Measurements from ENCODE around the gene DYNC1LI2. TPM values are rescaled to one million over a fixed set of nuclear protein-coding genes. Genes with fewer than 3 reads are reported as not detected.

Gene DYNC1LI2
- total RNA-seq, 1 experiment from 2014 or later = 97.7 TPM

DNA sequence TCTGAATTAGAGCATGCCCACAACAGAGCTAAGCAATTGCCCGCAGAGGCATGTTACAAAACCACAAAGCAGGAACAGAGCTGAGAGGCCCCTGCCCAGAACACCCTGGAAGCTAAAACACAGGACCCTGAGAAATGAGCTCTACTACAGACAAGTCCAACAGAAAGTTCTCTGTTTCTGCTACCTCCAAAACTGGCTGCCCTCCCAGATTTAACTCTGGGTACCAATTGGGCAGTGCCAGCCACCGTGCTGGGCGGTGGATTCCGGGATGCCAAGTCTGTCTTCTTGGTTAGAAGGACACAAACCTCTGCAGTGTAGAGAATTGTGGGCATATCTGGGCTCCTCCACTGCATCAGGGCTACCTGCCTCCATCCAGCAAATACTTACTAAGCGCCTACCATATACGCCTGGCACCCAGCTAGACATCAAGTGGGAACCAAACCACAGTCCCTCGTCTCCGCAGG, 55.9 kb downstream of the DYNC1LI2 start:
- TF ChIP-seq, protein P1, sequence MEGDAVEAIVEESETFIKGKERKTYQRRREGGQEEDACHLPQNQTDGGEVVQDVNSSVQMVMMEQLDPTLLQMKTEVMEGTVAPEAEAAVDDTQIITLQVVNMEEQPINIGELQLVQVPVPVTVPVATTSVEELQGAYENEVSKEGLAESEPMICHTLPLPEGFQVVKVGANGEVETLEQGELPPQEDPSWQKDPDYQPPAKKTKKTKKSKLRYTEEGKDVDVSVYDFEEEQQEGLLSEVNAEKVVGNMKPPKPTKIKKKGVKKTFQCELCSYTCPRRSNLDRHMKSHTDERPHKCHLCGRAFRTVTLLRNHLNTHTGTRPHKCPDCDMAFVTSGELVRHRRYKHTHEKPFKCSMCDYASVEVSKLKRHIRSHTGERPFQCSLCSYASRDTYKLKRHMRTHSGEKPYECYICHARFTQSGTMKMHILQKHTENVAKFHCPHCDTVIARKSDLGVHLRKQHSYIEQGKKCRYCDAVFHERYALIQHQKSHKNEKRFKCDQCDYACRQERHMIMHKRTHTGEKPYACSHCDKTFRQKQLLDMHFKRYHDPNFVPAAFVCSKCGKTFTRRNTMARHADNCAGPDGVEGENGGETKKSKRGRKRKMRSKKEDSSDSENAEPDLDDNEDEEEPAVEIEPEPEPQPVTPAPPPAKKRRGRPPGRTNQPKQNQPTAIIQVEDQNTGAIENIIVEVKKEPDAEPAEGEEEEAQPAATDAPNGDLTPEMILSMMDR (IDR thresholded peaks at IDR 0.05; ENCODE audit: unreplicated experiment) = no peak

DNA sequence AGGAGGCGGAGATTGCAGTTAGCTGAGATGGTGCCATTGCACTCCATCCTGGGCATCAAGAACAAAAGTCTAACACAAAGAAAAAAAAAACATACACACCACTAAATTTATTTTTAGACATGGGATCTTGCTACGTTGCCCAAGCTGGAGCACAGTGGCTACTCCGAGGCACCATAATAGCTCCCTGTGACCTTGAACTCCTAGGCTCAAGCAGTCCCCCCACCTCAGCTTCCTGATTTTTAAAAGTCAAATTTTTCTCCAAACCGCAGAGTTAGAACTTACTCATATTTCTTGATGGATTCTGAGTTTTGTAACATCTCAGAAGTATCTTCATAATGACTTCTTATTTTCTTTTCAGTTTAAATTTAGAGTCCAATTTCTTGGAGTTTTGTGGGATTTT, 58.3 kb downstream of the DYNC1LI2 start:
- no TSS peak for BruUV-seq (replicated peaks)
- intact Hi-C loops (cut with micrococcal nuclease) = no loop called here

More for the DNA sequence above, 55.9 kb downstream of the DYNC1LI2 start:
- ChIA-PET CTCF (interaction anchor here (0.6 to 7.4 kb wide), 10 partner anchors 16 to 46 kb away, joined by 3 to 69 read pairs (median 4); no protein-coding TSS in a partner anchor), POLR2A (interaction anchor here (0.7 to 2.2 kb wide), 15 partner anchors 13 to 144 kb away, joined by 3 to 18 read pairs (median 5); partner anchors contain the start of genes DYNC1LI2 and NAE1)
- H3K27ac Mint-ChIP-seq (ENCODE audit: low read depth, unreplicated experiment) = peak overlapping the region; percentile 69
- H3K27me3 Mint-ChIP-seq (ENCODE audit: insufficient read depth, unreplicated experiment) = no peaks in the 10 kb centered on the region
- H3K4me1 Mint-ChIP-seq (ENCODE audit: insufficient read depth, unreplicated experiment) = peaks cover 19% of the 10 kb centered on the region
- no peak for DNase-seq (ENCODE audit: unreplicated experiment)
- H3K36me3 Mint-ChIP-seq (ENCODE audit: insufficient read depth, unreplicated experiment) = no peaks in the 10 kb centered on the region
- H3K9me3 Mint-ChIP-seq (ENCODE audit: unreplicated experiment) = no peaks in the 10 kb centered on the region
- intact Hi-C loops (cut with micrococcal nuclease) = loop anchor here (2.0 kb wide), 1 partner anchor 33 kb away; no protein-coding TSS in a partner anchor
- peak overlapping the region; percentile 79 for H3K4me3 Mint-ChIP-seq (ENCODE audit: unreplicated experiment)
- BruUV-seq (replicated peaks) = TSS peak; percentile 43

DNA sequence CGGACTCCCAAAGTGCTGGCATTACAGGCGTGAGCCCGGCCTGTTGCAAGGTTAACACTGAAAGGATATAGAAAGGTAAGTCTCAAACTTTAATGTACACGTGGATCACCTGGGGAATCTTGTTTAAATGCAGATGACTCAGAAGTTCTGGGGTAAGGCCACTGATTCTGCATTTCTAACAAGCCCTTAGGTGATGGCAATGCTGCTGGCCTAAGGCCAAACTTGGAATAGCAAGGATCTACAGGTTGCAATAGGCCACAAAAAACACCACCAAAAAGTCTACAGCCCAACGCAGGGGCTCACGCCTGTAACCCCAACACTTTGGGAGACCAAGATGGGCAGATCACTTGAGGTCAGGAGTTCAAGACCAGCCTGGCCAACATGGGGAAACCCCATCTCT, 59.1 kb downstream of the DYNC1LI2 start:
- H3K27me3 Mint-ChIP-seq (ENCODE audit: insufficient read depth, unreplicated experiment) = no peaks in the 10 kb centered on the region
- H3K9me3 Mint-ChIP-seq (ENCODE audit: unreplicated experiment) = no peaks in the 10 kb centered on the region
- ChIA-PET POLR2A (interaction anchor here (0.8 to 1.5 kb wide), 3 partner anchors 11 to 285 kb away, joined by 3 to 6 read pairs (median 6); no protein-coding TSS in a partner anchor), CTCF (interaction anchor here (1.0 to 7.4 kb wide), 6 partner anchors 11 to 42 kb away, joined by 3 to 69 read pairs (median 4); no protein-coding TSS in a partner anchor)
- H3K4me3 Mint-ChIP-seq (ENCODE audit: unreplicated experiment) = no peak overlapping the region
- intact Hi-C loops (cut with micrococcal nuclease) = no loop called here
- H3K36me3 Mint-ChIP-seq (ENCODE audit: insufficient read depth, unreplicated experiment) = no peaks in the 10 kb centered on the region
- TF ChIP-seq, protein P1 (IDR thresholded peaks at IDR 0.05; ENCODE audit: unreplicated experiment) = no peak
- DNase-seq (ENCODE audit: unreplicated experiment) = peak; percentile 94
- peaks cover 19% of the 10 kb centered on the region for H3K4me1 Mint-ChIP-seq (ENCODE audit: insufficient read depth, unreplicated experiment)
- no TSS peak for BruUV-seq (replicated peaks)
- H3K27ac Mint-ChIP-seq (ENCODE audit: low read depth, unreplicated experiment) = no peak overlapping the region

More for the DNA sequence above, 58.3 kb downstream of the DYNC1LI2 start:
- TF ChIP-seq, protein P1 (IDR thresholded peaks at IDR 0.05; ENCODE audit: unreplicated experiment) = no peak
- DNase-seq (ENCODE audit: unreplicated experiment) = no peak
- Mint-ChIP-seq H3K27me3 (ENCODE audit: insufficient read depth, unreplicated experiment) (no peaks in the 10 kb centered on the region), H3K36me3 (ENCODE audit: insufficient read depth, unreplicated experiment) (no peaks in the 10 kb centered on the region), H3K4me3 (ENCODE audit: unreplicated experiment) (no peak overlapping the region), H3K27ac (ENCODE audit: low read depth, unreplicated experiment) (no peak overlapping the region), H3K4me1 (ENCODE audit: insufficient read depth, unreplicated experiment) (peaks cover 19% of the 10 kb centered on the region), H3K9me3 (ENCODE audit: unreplicated experiment) (no peaks in the 10 kb centered on the region)
- POLR2A ChIA-PET = interaction anchor here (0.7 to 1.5 kb wide), 3 partner anchors 12 to 40 kb away, joined by 3 to 6 read pairs (median 3); no protein-coding TSS in a partner anchor
- CTCF ChIA-PET = interaction anchor here (1.0 to 7.4 kb wide), 6 partner anchors 12 to 59 kb away, joined by 3 to 69 read pairs (median 4); partner anchors contain the start of gene DYNC1LI2

DNA sequence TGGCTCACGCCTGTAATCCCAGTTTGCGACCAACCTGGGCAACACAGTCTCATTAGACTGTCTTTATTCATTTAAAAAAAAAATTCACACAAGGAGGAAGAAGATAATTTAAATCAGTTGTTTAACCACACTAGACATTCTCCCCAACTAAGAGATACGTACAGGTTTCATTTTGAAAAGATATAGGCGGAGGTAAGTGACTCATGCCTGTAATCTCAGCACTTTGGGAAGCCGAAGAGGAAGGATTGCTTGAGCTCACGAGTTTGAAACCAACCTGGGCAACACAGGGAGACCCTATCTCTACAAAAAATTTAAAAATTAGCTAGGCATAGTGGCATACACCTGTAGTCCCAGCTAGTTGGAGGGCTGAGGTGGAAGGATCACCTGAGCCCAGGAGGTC, 60.2 kb downstream of the DYNC1LI2 start:
- POLR2A ChIA-PET = interaction anchor here (1.3 kb wide), 1 partner anchor 28 kb away, joined by 3 read pairs; no protein-coding TSS in a partner anchor
- H3K4me3 Mint-ChIP-seq (ENCODE audit: unreplicated experiment) = no peak overlapping the region
- CTCF ChIA-PET = interaction anchor here (0.6 to 7.4 kb wide), 13 partner anchors 14 to 1110 kb away, joined by 3 to 69 read pairs (median 3); no protein-coding TSS in a partner anchor
- H3K9me3 Mint-ChIP-seq (ENCODE audit: unreplicated experiment) = no peaks in the 10 kb centered on the region
- no TSS peak for BruUV-seq (replicated peaks)
- intact Hi-C loops (cut with micrococcal nuclease) = no loop called here
- no peaks in the 10 kb centered on the region for H3K36me3 Mint-ChIP-seq (ENCODE audit: insufficient read depth, unreplicated experiment)
- no peak for DNase-seq (ENCODE audit: unreplicated experiment)
- TF ChIP-seq, protein P1 (IDR thresholded peaks at IDR 0.05; ENCODE audit: unreplicated experiment) = no peak
- H3K27ac Mint-ChIP-seq (ENCODE audit: low read depth, unreplicated experiment) = no peak overlapping the region
- H3K4me1 Mint-ChIP-seq (ENCODE audit: insufficient read depth, unreplicated experiment) = peaks cover 19% of the 10 kb centered on the region
- no peaks in the 10 kb centered on the region for H3K27me3 Mint-ChIP-seq (ENCODE audit: insufficient read depth, unreplicated experiment)
